VCaP (cell line): ENCODE measurements around the gene PLCB4.

Experiments
- H3K27ac ChIP-seq: fragments of 450-650 bp; 2 replicates; pipeline ENCODE4 v1.5.1; 2017
- TF ChIP-seq, protein P1 (sequence below): fragments of 450-650 bp; conservative IDR thresholded peaks from 2 replicates; pipeline ENCODE4 v1.5.1; 2017; ENCODE audit warnings: mild to moderate bottlenecking, moderate library complexity

PLCB4 gene

GRCh38 chr20:9260027-9260426 lies 191.1 kb downstream of the PLCB4 start:
- TF ChIP-seq, protein P1, sequence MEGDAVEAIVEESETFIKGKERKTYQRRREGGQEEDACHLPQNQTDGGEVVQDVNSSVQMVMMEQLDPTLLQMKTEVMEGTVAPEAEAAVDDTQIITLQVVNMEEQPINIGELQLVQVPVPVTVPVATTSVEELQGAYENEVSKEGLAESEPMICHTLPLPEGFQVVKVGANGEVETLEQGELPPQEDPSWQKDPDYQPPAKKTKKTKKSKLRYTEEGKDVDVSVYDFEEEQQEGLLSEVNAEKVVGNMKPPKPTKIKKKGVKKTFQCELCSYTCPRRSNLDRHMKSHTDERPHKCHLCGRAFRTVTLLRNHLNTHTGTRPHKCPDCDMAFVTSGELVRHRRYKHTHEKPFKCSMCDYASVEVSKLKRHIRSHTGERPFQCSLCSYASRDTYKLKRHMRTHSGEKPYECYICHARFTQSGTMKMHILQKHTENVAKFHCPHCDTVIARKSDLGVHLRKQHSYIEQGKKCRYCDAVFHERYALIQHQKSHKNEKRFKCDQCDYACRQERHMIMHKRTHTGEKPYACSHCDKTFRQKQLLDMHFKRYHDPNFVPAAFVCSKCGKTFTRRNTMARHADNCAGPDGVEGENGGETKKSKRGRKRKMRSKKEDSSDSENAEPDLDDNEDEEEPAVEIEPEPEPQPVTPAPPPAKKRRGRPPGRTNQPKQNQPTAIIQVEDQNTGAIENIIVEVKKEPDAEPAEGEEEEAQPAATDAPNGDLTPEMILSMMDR = no peak
- H3K27ac ChIP-seq = no peak overlapping the region

GRCh38 chr20:9261781-9262180 lies 192.9 kb downstream of the PLCB4 start:
- no peak overlapping the region for H3K27ac ChIP-seq
- TF ChIP-seq, protein P1 = no peak

GRCh38 chr20:9262653-9263194 lies 193.8 kb downstream of the PLCB4 start:
- no peak overlapping the region for H3K27ac ChIP-seq
- TF ChIP-seq, protein P1 = no peak

- no peak overlapping the region for H3K27ac ChIP-seq
- TF ChIP-seq, protein P1 = no peak
Observed at GRCh38 chr20:9269280-9269971, 200.5 kb downstream of the PLCB4 start.

DNA sequence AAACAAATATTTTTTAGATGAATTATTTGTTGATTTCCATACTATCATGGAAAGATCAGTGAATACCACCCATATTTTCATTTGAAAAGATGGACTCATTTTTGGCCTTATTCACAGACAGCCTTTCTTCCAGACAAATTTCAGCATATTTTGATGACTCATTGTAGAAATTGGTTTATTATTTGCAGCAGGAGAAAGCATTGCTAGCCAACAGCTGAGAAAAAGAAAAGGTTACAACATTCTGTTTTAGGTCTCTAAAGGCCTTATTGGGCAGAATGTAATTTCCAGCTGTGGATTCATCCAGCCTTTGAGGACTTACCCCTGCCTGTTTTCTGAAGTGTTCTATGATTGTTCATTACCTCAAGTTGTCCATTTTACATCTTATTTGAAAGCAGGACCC lies 201.9 kb downstream of the PLCB4 start:
- H3K27ac ChIP-seq = no peak overlapping the region
- TF ChIP-seq, protein P1 = no peak

- H3K27ac ChIP-seq = no peak overlapping the region
- TF ChIP-seq, protein P1 = no peak
Observed at GRCh38 chr20:9276966-9277468, 208.1 kb downstream of the PLCB4 start.

DNA sequence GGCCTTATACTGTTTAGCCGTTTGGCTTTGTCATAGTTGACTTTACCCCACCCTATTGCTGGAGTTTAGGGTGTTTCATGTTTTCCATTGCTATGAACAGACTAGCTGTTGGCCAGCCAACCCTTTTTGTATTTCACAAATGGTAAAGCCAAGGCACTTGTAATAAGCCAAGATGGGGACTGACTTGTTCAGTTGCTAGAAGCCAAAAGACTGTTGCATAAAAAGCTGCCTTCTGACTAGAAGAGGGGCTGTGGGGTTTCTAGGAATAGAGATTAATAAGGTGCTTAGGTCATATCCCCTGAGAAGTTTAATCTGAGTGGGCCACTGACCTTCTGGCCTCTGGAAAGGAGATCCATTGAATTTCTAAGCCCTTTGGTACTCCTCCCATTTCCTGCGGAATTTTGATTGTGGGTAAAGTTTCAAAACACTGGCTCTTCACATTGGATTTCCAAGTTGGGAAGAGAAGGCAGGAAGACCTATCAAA lies 211.1 kb downstream of the PLCB4 start:
- H3K27ac ChIP-seq = peak overlapping the region; percentile 62

More for the DNA sequence above, 211.1 kb downstream of the PLCB4 start:
- TF ChIP-seq, protein P1 = no peak
